HG03097 (cell line): ENCODE measurements around the gene RGS9BP.
"Not testable (repeated sequence)": the region's sequence is repeated elsewhere in the genome, so short reads cannot be mapped to it uniquely, and the experiment has no call there.

Experiments
- ATAC-seq: cut with Tn5 transposase; IDR thresholded peaks from one replicate; pipeline ENCODE4 v1.9.1; 2021; ENCODE audit not compliant: unreplicated experiment, low FRiP score

Gene RGS9BP

GRCh38 chr19:32675720-32676185, at the start of gene RGS9BP:
RGS9BP (plus strand) TSS chr19:32675848; CDS start chr19:32676264, 416 bp downstream.
- peak; percentile 20 for ATAC-seq

GRCh38 chr19:32626969-32627368, 48.7 kb upstream of the RGS9BP start:
- ATAC-seq: no peak

- ATAC-seq: no peak
Measured at GRCh38 chr19:32627714-32628270, 47.9 kb upstream of the RGS9BP start.

GRCh38 chr19:32630338-32630737, 45.3 kb upstream of the RGS9BP start:
- no peak for ATAC-seq

GRCh38 chr19:32631381-32631780, 44.3 kb upstream of the RGS9BP start:
- no peak for ATAC-seq

GRCh38 chr19:32637480-32637879, 38.2 kb upstream of the RGS9BP start:
- ATAC-seq: no peak

- ATAC-seq: no peak
Measured at GRCh38 chr19:32638625-32639024, 37.0 kb upstream of the RGS9BP start.

GRCh38 chr19:32642771-32643170, 32.9 kb upstream of the RGS9BP start:
- no peak for ATAC-seq

- no peak for ATAC-seq
Measured at GRCh38 chr19:32646556-32646955, 29.1 kb upstream of the RGS9BP start.

- no peak for ATAC-seq
Measured at GRCh38 chr19:32647361-32647760, 28.3 kb upstream of the RGS9BP start.

- ATAC-seq: no peak
Measured at GRCh38 chr19:32649751-32650150, 25.9 kb upstream of the RGS9BP start.

- no peak for ATAC-seq
Measured at GRCh38 chr19:32650671-32651070, 25.0 kb upstream of the RGS9BP start.

GRCh38 chr19:32651729-32652140, 23.9 kb upstream of the RGS9BP start:
- no peak for ATAC-seq

- ATAC-seq: not testable (repeated sequence)
Measured at GRCh38 chr19:32652331-32652730, 23.3 kb upstream of the RGS9BP start.

- no peak for ATAC-seq
Measured at GRCh38 chr19:32652894-32653598, 22.6 kb upstream of the RGS9BP start.

- ATAC-seq: no peak
Measured at GRCh38 chr19:32653599-32653915, 22.1 kb upstream of the RGS9BP start.

GRCh38 chr19:32656379-32656778, 19.3 kb upstream of the RGS9BP start:
- ATAC-seq: not testable (repeated sequence)

- no peak for ATAC-seq
Measured at GRCh38 chr19:32658075-32658474, 17.6 kb upstream of the RGS9BP start.

- ATAC-seq: no peak
Measured at GRCh38 chr19:32658527-32658926, 17.1 kb upstream of the RGS9BP start.

GRCh38 chr19:32661318-32661717, 14.3 kb upstream of the RGS9BP start:
- no peak for ATAC-seq

- no peak for ATAC-seq
Measured at GRCh38 chr19:32662186-32662585, 13.5 kb upstream of the RGS9BP start.

GRCh38 chr19:32666084-32666483, 9.6 kb upstream of the RGS9BP start:
- no peak for ATAC-seq
